Measurements from ENCODE around the gene MYO5B. TPM values are rescaled to one million over a fixed set of nuclear protein-coding genes. Genes with fewer than 3 reads are reported as not detected.

The MYO5B gene
- total RNA-seq, 1 experiment from 2014 or later: 32.1 TPM

DNA sequence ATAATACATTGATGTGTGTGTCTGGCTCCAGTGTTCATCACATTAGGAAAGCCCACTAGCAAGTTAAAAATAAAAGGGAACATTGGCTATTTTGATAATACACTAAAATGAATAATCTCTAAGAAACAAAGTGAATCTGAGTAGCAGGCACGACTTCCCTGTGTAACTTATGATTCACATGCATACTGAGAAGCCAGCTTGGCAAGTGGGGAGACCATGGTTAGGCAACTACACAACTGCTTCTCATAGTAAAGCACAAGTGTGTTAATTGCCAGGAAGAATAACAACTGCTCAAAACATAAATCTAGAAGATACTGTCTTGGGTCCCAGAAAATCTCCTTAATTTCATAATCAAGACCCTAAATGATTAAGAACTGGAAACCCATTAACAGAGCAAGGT lies 4.0 kb downstream of the MYO5B start (continued):
- TF ChIP-seq, protein P1, sequence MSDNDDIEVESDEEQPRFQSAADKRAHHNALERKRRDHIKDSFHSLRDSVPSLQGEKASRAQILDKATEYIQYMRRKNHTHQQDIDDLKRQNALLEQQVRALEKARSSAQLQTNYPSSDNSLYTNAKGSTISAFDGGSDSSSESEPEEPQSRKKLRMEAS (IDR thresholded peaks at IDR 0.05): no peak
- TF ChIP-seq TCF7L2 (IDR thresholded peaks at IDR 0.05; ENCODE audit: borderline replicate concordance, extremely low read depth, insufficient read depth, insufficient read length) (no peak), CTCF (IDR thresholded peaks at IDR 0.05 in 2 of 3, conservative IDR thresholded peaks at IDR 0.05 in 1 of 3; ENCODE audit: borderline replicate concordance in 1 of 3, insufficient read depth in 1 of 3, low read depth in 2 of 3, low read length in 2 of 3) (no peak), EZH2phosphoT487 (IDR thresholded peaks at IDR 0.05; ENCODE audit: borderline replicate concordance) (no peak), SP1 (IDR thresholded peaks at IDR 0.05; ENCODE audit: low read depth) (no peak)

DNA sequence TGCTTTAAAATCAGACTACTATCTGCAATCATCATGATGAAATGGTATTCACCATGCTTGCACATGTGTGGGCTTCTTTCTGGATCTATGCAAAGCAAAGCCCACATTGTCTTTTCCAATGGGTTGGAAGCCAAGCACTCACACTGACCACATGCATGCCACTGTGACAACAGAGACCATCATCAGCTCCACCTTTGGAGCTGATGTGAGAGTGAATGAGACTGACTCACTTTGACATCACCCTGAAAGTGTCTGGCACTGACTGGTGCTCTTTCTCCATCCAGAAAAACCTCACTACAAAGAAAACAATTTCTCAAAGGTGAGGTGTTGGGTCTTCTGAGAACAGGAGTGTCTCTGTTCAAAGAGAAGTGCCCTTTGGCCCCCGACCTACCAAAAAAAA lies 4.7 kb downstream of the MYO5B start:
- intact Hi-C loops (cut with micrococcal nuclease): no loop called here
- Histone ChIP-seq H3K27ac (ENCODE audit: low read depth, low read length) (no peak overlapping the region), H3K4me1 (ENCODE audit: control insufficient read depth in 1 of 2, insufficient read depth in 2 of 2, low read length in 2 of 2) (peaks cover 3 to 16% of the 10 kb centered on the region in 2 experiments; a peak in 1 of 4 replicates), H3K4me2 (ENCODE audit: low read length) (no peak overlapping the region), H3K27me3 (ENCODE audit: insufficient read depth, low read length) (no peaks in the 10 kb centered on the region), H4K20me1 (ENCODE audit: insufficient read depth) (no peaks in the 10 kb centered on the region), H3K9me3 (ENCODE audit: control insufficient read depth in 1 of 2, insufficient read depth in 1 of 2, low read depth in 1 of 2, low read length in 2 of 2) (no peaks in the 10 kb centered on the region), H3K9ac (ENCODE audit: low read length) (no peak overlapping the region), H3K4me3 (replicated peaks in 1 of 2; ENCODE audit: low read depth in 1 of 2, low read length in 2 of 2) (no peak overlapping the region), H2AFZ (ENCODE audit: low read depth, low read length, poor library complexity, severe bottlenecking) (no peak overlapping the region), H3K36me3 (ENCODE audit: control insufficient read depth in 1 of 2, insufficient read depth in 2 of 2, low read length in 2 of 2) (no peaks in the 10 kb centered on the region), H3K9me2 (ENCODE audit: insufficient read depth) (no peaks in the 10 kb centered on the region), H3K79me2 (ENCODE audit: insufficient read depth, low read length) (no peaks in the 10 kb centered on the region)
- ATAC-seq (no peak), DNase-seq (ENCODE audit: low read depth, low spot score) (no peak)
- BruUV-seq (replicated peaks): no TSS peak
- CTCF ChIA-PET: no interaction called here
- POLR2A ChIA-PET: no interaction called here
- RAD21 ChIA-PET (ENCODE audit: low non-redundant PET in 1 of 2, low total read pairs in 2 of 2, uncharacterized antibody in 2 of 2, unreplicated experiment in 2 of 2): no interaction called here
- peak; percentile 24; the same call in 1 of the 2 replicates for TF ChIP-seq JUND (IDR thresholded peaks at IDR 0.05)
- no peak for TF ChIP-seq SRF (IDR thresholded peaks at IDR 0.05; ENCODE audit: low read depth)
